Left lung (tissue), 10 donors: ENCODE results near the gene CARD8. TPM values are rescaled to one million over a fixed set of nuclear protein-coding genes. Genes with fewer than 3 reads are reported as not detected.
A peak's percentile ranks its signal among the peaks of the same experiment; 100 is the strongest.

ENCODE experiments used
- ATAC-seq: fragments of 200-7000 bp; cut with Tn5 transposase; one replicate; pipeline ENCODE4 v1.9.1; 2020; ENCODE audit warnings: moderate library complexity
- DNase-seq, 4 donors: peaks; one replicate each; pipeline ENCODE4 v3.0.0-alpha.2; 2013 to 2020
- H3K27ac ChIP-seq, 2 donors: fragments of 200-600 bp; sonication (generic) in 1 of 2; one replicate each; pipeline versions ENCODE4 v1.5.0 to v1.8.0; 2020 to 2021
- H3K27me3 ChIP-seq, 2 donors: fragments of 200-600 bp; sonication (generic) in 1 of 2; one replicate each; pipeline versions ENCODE4 v1.5.0 to v1.8.0; 2020 to 2021
- H3K36me3 ChIP-seq, 2 donors: fragments of 200-600 bp; sonication (generic) in 1 of 2; one replicate each; pipeline versions ENCODE4 v1.5.0 to v1.8.0; 2020 to 2021
- H3K4me1 ChIP-seq, 2 donors: fragments of 200-600 bp; one replicate each; pipeline ENCODE4 v1.8.0; 2021
- H3K4me3 ChIP-seq, 2 donors: fragments of 200-600 bp; sonication (generic) in 1 of 2; one replicate each; pipeline versions ENCODE4 v1.5.0 to v1.8.0; 2020 to 2021; ENCODE audit warnings: mild to moderate bottlenecking in 1 of 2
- H3K9me3 ChIP-seq, 2 donors: fragments of 200-600 bp; sonication (generic) in 1 of 2; one replicate each; pipeline versions ENCODE4 v1.5.0 to v1.8.0; 2020 to 2021
- intact Hi-C, 2 donors: fragments of 100-400 bp; cut with DNase I; formaldehyde crosslinking; loops; one replicate each; pipeline versions ENCODE4 v1.11.2 to v1.14.2; 2022
- polyA plus RNA-seq, 6 donors: library from polyadenylated mRNA; unstranded; fragments of 120-200 nt; gene quantifications; one replicate each; pipeline ENCODE4 v1.2.1, GENCODE V29; 2013; ENCODE audit not compliant: insufficient read length in 6 of 6
- total RNA-seq, 2 donors: library from RNA; stranded (reverse); fragmentation: NEBNext Ultra II Directional; extraction: Animal tissue kit (Norgen Biotek cat#: 25700); gene quantifications; one replicate each; pipeline ENCODE4 v1.2.1, GENCODE V29; 2021
- TF ChIP-seq, protein P1 (sequence below), 2 donors: fragments of 200-600 bp; sonication (generic) in 1 of 2; IDR thresholded peaks; one replicate each; pipeline versions ENCODE4 v1.5.0 to v1.8.0; 2021; ENCODE audit warnings: antibody characterized with exemption in 2 of 2
- donor health status: DM: no; HTN: yes; CAD: no.
- donor health status: DM: no; HTN: no; CAD: no.

The CARD8 gene
- total and polyA plus RNA-seq, 8 donors = 51.3 to 92.3 (median 83.0) TPM

- intact Hi-C loops = no loop called here
- H3K4me3 ChIP-seq = no peak overlapping the region
- TF ChIP-seq, protein P1, sequence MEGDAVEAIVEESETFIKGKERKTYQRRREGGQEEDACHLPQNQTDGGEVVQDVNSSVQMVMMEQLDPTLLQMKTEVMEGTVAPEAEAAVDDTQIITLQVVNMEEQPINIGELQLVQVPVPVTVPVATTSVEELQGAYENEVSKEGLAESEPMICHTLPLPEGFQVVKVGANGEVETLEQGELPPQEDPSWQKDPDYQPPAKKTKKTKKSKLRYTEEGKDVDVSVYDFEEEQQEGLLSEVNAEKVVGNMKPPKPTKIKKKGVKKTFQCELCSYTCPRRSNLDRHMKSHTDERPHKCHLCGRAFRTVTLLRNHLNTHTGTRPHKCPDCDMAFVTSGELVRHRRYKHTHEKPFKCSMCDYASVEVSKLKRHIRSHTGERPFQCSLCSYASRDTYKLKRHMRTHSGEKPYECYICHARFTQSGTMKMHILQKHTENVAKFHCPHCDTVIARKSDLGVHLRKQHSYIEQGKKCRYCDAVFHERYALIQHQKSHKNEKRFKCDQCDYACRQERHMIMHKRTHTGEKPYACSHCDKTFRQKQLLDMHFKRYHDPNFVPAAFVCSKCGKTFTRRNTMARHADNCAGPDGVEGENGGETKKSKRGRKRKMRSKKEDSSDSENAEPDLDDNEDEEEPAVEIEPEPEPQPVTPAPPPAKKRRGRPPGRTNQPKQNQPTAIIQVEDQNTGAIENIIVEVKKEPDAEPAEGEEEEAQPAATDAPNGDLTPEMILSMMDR (IDR thresholded peaks at IDR 0.05) = peak; percentile 17 to 26
- H3K9me3 ChIP-seq = no peaks in the 10 kb centered on the region
- H3K36me3 ChIP-seq = peaks cover 0 to 5% of the 10 kb centered on the region in 2 donors
- no peak overlapping the region for H3K27ac ChIP-seq
- DNase-seq (no peak), ATAC-seq (no peak)
- peaks cover 0 to 23% of the 10 kb centered on the region in 2 donors for H3K27me3 ChIP-seq
- H3K4me1 ChIP-seq = peaks cover 0 to 9% of the 10 kb centered on the region in 2 donors
These were observed 61.5 kb downstream of the CARD8 start for GRCh38 chr19:48194041-48194843.

DNA sequence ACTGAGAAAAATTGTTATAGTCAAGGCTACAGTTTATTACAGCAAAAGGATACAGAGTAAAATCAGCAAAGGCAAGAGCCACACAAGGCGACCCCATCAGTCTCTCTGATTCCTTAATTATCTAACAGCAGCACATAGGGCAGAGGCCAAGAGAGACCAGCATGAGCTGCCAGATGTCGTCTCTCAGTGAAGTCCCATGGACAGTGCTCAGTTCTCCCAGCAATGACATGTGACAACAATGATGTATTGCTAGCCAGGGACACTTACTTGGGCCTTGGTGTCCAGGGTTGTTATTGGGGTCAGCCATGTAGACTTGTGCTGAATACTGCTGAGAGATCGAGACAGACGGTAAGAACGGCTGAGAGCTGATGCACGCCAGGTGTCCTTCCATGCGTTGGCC lies 63.0 kb downstream of the CARD8 start:
- intact Hi-C loops = no loop called here
- Histone ChIP-seq H3K27me3 (peaks cover 0 to 23% of the 10 kb centered on the region in 2 donors), H3K27ac (no peak overlapping the region), H3K4me1 (peaks cover 0 to 9% of the 10 kb centered on the region in 2 donors), H3K4me3 (no peak overlapping the region), H3K9me3 (no peaks in the 10 kb centered on the region), H3K36me3 (peaks cover 0 to 10% of the 10 kb centered on the region in 2 donors)
- ATAC-seq (no peak), DNase-seq (no peak)
- TF ChIP-seq, protein P1 (IDR thresholded peaks at IDR 0.05) = no peak

GRCh38 chr19:48190885-48191284 lies 64.8 kb downstream of the CARD8 start:
- H3K36me3 ChIP-seq = peaks cover 0 to 14% of the 10 kb centered on the region in 2 donors
- no peak for DNase-seq
- H3K9me3 ChIP-seq = no peaks in the 10 kb centered on the region
- H3K27me3 ChIP-seq = peaks cover 0 to 13% of the 10 kb centered on the region in 2 donors
- no peak overlapping the region for H3K27ac ChIP-seq
- ATAC-seq = no peak
- TF ChIP-seq, protein P1 (IDR thresholded peaks at IDR 0.05) = no peak
- H3K4me1 ChIP-seq = no peaks in the 10 kb centered on the region
- intact Hi-C loops = no loop called here
- no peak overlapping the region for H3K4me3 ChIP-seq

DNA sequence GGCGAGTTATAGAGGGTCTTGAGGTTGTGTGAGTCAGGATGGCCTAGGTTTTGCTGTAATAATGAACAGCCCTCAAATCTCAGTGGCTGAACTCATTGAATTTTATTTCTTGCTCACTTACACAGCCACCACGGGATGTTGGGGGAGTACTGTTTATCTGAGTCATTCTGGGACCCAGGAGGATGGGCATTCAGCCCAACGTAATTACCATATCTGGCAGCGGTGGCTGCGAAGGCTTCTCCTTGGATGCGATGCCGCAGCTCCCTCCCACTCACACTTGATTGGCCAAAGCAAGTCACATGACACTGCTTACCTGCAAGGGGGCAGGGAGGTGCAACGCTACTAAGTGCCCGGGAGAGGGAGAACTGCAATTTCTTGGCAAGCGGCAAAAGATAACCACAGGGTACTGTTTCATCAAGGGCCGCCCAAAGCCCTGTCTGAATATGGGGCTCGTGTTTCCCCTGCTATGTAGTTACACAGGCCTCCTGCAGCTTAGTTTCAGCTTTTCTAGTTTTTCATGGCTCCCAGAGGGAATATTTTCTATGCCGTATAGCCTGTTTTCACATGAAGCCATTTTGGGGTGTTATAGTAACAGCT lies 65.3 kb downstream of the CARD8 start:
- peaks cover 0 to 14% of the 10 kb centered on the region in 2 donors for H3K36me3 ChIP-seq
- intact Hi-C loops = no loop called here
- no peak overlapping the region for H3K4me3 ChIP-seq
- ATAC-seq = no peak
- H3K27me3 ChIP-seq = peaks cover 0 to 8% of the 10 kb centered on the region in 2 donors
- no peaks in the 10 kb centered on the region for H3K9me3 ChIP-seq
- H3K4me1 ChIP-seq = no peaks in the 10 kb centered on the region
- DNase-seq = peak in 1 of 4 donors; percentile 42
- TF ChIP-seq, protein P1 (IDR thresholded peaks at IDR 0.05) = no peak
- no peak overlapping the region for H3K27ac ChIP-seq

GRCh38 chr19:48186541-48186991 lies 69.1 kb downstream of the CARD8 start:
- Histone ChIP-seq H3K4me1 (no peaks in the 10 kb centered on the region), H3K4me3 (no peak overlapping the region), H3K27ac (no peak overlapping the region), H3K36me3 (peaks cover 0 to 32% of the 10 kb centered on the region in 2 donors), H3K27me3 (no peaks in the 10 kb centered on the region), H3K9me3 (peaks cover 0 to 10% of the 10 kb centered on the region in 2 donors)
- intact Hi-C loops = no loop called here
- ATAC-seq (no peak), DNase-seq (no peak)
- TF ChIP-seq, protein P1 (IDR thresholded peaks at IDR 0.05) = no peak
